K562 (cell line): ENCODE results near the gene MEF2C. TPM values are rescaled to one million over a fixed set of nuclear protein-coding genes. Genes with fewer than 3 reads are reported as not detected.
A peak's percentile ranks its signal among the peaks of the same experiment; 100 is the strongest.

ENCODE experiments used
- ATF4 ChIP-seq: fragments of 450-650 bp; formaldehyde crosslinking; IDR thresholded peaks from 2 replicates; pipeline ENCODE4 v1.4.0; 2022; ENCODE audit warnings: mild to moderate bottlenecking, moderate library complexity
- BCLAF1 ChIP-seq, 2 experiments: fragments of 450-650 bp in 1 of 2; IDR thresholded peaks; 2 replicates each; pipeline ENCODE4 v1.6.1; 2011 to 2017; ENCODE audit warnings: low read depth in 2 of 2, antibody characterized with exemption in 1 of 2, borderline replicate concordance in 1 of 2, low read length in 1 of 2, mild to moderate bottlenecking in 1 of 2, mixed read lengths in 1 of 2; ENCODE audit not compliant: control insufficient read depth in 1 of 2
- BRD4 ChIP-seq: fragments of 200-600 bp; sonication (generic); IDR thresholded peaks from 2 replicates; pipeline ENCODE4 v1.6.1; 2017; ENCODE audit warnings: inconsistent platforms
- CLOCK ChIP-seq: fragments of 250-450 bp; sonication (Bioruptor Pico); IDR thresholded peaks from 2 replicates; pipeline ENCODE4 v1.4.0; 2020; ENCODE audit warnings: mild to moderate bottlenecking, moderate library complexity, borderline replicate concordance
- EP400 ChIP-seq: fragments of 450-650 bp; IDR thresholded peaks from 2 replicates; pipeline ENCODE4 v1.6.1; 2017; ENCODE audit warnings: antibody characterized with exemption, mild to moderate bottlenecking, moderate library complexity
- IRF2 ChIP-seq: sonication (generic); formaldehyde crosslinking; IDR thresholded peaks from 2 replicates; pipeline ENCODE4 v1.8.1; 2022; ENCODE audit warnings: mild to moderate bottlenecking, missing genetic modification reagents
- MTA2 ChIP-seq: fragments of 450-650 bp; IDR thresholded peaks from 2 replicates; pipeline ENCODE4 v1.6.1; 2016; ENCODE audit warnings: low read depth
- MXI1 ChIP-seq: IDR thresholded peaks from 2 replicates; pipeline ENCODE4 v1.6.1; 2011; ENCODE audit warnings: low read depth, mild to moderate bottlenecking, improper control_type of control experiment, low read length
- PHTF2 ChIP-seq: fragments of 250-450 bp; sonication (Bioruptor Pico); IDR thresholded peaks from 2 replicates; pipeline ENCODE4 v1.5.0; 2021; ENCODE audit warnings: mild to moderate bottlenecking
- POLR2AphosphoS5 ChIP-seq: IDR thresholded peaks from 2 replicates; pipeline ENCODE4 v1.6.1; 2011; ENCODE audit warnings: mild to moderate bottlenecking, low read depth, low read length, moderate library complexity; ENCODE audit not compliant: control insufficient read depth, insufficient read depth
- PTRF ChIP-seq: fragments of 450-650 bp; IDR thresholded peaks from 2 replicates; pipeline ENCODE4 v1.6.1; 2016; ENCODE audit warnings: mild to moderate bottlenecking, missing genetic modification characterization, missing compliant biosample characterization
- STAG1 ChIP-seq: sonication (generic); formaldehyde crosslinking; IDR thresholded peaks from 2 replicates; pipeline ENCODE4 v1.5.0; 2020; ENCODE audit warnings: missing genetic modification reagents, borderline replicate concordance
- ZC3H11A ChIP-seq: IDR thresholded peaks from 2 replicates; pipeline ENCODE4 v1.6.1; 2012; ENCODE audit warnings: low read depth, low read length, improper control_type of control experiment
- ZNF592 ChIP-seq: fragments of 450-650 bp; IDR thresholded peaks from 2 replicates; pipeline ENCODE4 v1.6.1; 2017; ENCODE audit warnings: antibody characterized with exemption, mild to moderate bottlenecking
- ZNF655 ChIP-seq: fragments of 250-450 bp; sonication (Bioruptor Pico); IDR thresholded peaks from 2 replicates; pipeline ENCODE4 v1.5.0; 2021
- polyA plus RNA-seq, 8 experiments: library from polyadenylated mRNA; depleted of rRNA in 4 of 8; stranded (reverse) in 5 of 8; unstranded in 3 of 8; fragments of >200 nt; fragmentation: Nextera tagmentation in 2 of 8; fragmentation: Illumina TruSeq in 1 of 8; extraction: Ambion mirVana in 2 of 8; extraction: Trizol in 1 of 8; gene quantifications; 2 replicates each; pipeline versions ENCODE4 v1.2.1 to v1.2.3, GENCODE V29; 2011 to 2014; ENCODE audit warnings: inconsistent platforms in 1 of 8, missing spikeins in 1 of 8
- total RNA-seq, 7 experiments: library from RNA; depleted of rRNA in 6 of 7; stranded (reverse); fragments of >200 nt in 6 of 7; fragmentation: Illumina TruSeq in 2 of 7; extraction: Trizol in 2 of 7; gene quantifications; 2 replicates each; pipeline versions ENCODE4 v1.2.1 to v1.2.3, GENCODE V29; 2011 to 2021; ENCODE audit warnings: low replicate concordance in 1 of 7

MEF2C gene
- total and polyA plus RNA-seq, 9 of the 15 experiments (the other 6 are each of a cell fraction or from before 2014, with no cell fraction given) = 25.1 to 67.8 (median 58.3) TPM

GRCh38 chr5:88836195-88836838 is 46.7 kb downstream of the MEF2C start (continued):
- TF ChIP-seq ZC3H11A (no peak), MXI1 (no peak), CLOCK (CRISPR knock-in tag) (no peak), PHTF2 (CRISPR knock-in tag) (no peak), PTRF (no peak), ZNF655 (CRISPR knock-in tag) (no peak), IRF2 (CRISPR knock-in tag) (no peak), ATF4 (CRISPR knock-in tag) (0 out of 2 replicates have a peak, but pooled peaks have one; percentile 42), ZNF592 (peak; percentile 85), BRD4 (no peak), BCLAF1 (IDR thresholded peaks at IDR 0.05; ENCODE audit: borderline replicate concordance in 1 of 2, control insufficient read depth in 1 of 2, low read depth in 2 of 2, low read length in 1 of 2) (no peak), MTA2 (peak; percentile 67), POLR2AphosphoS5 (peak; percentile 89), STAG1 (CRISPR knock-in tag) (no peak), EP400 (no peak)
